Esophagus squamous epithelium (tissue), 4 donors: ENCODE results near the gene ADAM22.

Experiments
- POLR2A ChIP-seq, 4 donors: fragments of 450-650 bp; IDR thresholded peaks; one replicate each; pipeline ENCODE4 v1.6.1; 2017; ENCODE audit warnings: antibody characterized with exemption in 4 of 4, mild to moderate bottlenecking in 4 of 4, moderate library complexity in 3 of 4
- TF ChIP-seq, protein P1 (sequence below), 6 experiments: fragments of 450-650 bp in 4 of 6; fragments of 200-600 bp in 2 of 6; sonication (generic) in 2 of 6; IDR thresholded peaks; one replicate each; pipeline ENCODE4 v1.5.1; 2016 to 2019; ENCODE audit warnings: antibody characterized with exemption in 6 of 6, mild to moderate bottlenecking in 4 of 6, moderate library complexity in 4 of 6

GRCh38 chr7:88102675-88103074 is 168.6 kb downstream of the ADAM22 start:
- TF ChIP-seq, protein P1, sequence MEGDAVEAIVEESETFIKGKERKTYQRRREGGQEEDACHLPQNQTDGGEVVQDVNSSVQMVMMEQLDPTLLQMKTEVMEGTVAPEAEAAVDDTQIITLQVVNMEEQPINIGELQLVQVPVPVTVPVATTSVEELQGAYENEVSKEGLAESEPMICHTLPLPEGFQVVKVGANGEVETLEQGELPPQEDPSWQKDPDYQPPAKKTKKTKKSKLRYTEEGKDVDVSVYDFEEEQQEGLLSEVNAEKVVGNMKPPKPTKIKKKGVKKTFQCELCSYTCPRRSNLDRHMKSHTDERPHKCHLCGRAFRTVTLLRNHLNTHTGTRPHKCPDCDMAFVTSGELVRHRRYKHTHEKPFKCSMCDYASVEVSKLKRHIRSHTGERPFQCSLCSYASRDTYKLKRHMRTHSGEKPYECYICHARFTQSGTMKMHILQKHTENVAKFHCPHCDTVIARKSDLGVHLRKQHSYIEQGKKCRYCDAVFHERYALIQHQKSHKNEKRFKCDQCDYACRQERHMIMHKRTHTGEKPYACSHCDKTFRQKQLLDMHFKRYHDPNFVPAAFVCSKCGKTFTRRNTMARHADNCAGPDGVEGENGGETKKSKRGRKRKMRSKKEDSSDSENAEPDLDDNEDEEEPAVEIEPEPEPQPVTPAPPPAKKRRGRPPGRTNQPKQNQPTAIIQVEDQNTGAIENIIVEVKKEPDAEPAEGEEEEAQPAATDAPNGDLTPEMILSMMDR (IDR thresholded peaks at IDR 0.05), result no peak
- TF ChIP-seq POLR2A (IDR thresholded peaks at IDR 0.05), result no peak
